HG03521 (cell line): ENCODE measurements around the gene ZNF784.

Experiments
- ATAC-seq: cut with Tn5 transposase; IDR thresholded peaks from one replicate; pipeline ENCODE4 v1.9.1; 2021; ENCODE audit warnings: mild to moderate bottlenecking, moderate library complexity; ENCODE audit not compliant: unreplicated experiment

The ZNF784 gene

DNA sequence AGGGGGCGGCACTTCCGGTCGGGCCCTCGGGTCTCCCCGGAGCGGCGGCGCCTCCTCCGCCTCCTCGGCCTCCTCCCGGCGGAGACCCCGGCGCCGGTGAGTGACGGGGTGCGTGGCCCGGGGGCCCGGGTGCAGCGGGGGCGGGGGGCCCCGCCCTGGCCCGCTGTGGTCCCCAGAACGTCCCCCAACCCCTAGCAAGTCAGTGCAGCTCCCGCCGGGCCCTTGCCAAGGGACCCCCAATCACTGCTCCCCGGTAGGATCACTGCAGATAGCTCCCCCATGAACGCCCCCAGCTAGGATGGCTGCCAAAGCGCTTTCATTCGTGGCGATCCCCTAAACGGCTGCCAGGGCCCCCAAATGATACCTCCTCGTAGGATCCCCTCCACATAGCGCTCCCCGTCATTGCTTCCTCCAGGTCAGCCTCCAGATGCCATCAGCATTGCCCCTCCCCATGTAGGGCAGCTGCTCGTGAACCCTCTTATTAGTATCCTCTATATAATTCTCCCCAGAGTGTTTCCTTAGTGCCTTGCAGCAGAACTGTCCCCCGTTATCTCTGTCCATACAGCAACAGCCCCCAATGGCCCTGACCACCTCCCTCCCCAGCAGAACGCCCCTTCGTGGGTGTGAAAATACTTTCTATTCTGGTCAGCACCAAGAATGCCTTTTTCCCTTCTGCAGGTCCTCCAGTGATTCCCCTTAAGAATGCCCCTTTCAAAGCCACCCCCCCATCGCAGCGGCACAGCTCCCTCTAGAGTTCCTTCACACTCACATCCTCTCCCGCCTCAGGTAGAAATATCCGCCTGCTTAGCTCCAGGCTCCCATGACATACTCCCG, 18.5 kb downstream of the ZNF784 start, which contains the start of gene ZNF865:
Gene ZNF865 (plus strand): TSS at position 11 of the 834 bp plus-strand sequence. CDS start 7,972 bp downstream, outside the sequence.
- ATAC-seq: no peak

DNA sequence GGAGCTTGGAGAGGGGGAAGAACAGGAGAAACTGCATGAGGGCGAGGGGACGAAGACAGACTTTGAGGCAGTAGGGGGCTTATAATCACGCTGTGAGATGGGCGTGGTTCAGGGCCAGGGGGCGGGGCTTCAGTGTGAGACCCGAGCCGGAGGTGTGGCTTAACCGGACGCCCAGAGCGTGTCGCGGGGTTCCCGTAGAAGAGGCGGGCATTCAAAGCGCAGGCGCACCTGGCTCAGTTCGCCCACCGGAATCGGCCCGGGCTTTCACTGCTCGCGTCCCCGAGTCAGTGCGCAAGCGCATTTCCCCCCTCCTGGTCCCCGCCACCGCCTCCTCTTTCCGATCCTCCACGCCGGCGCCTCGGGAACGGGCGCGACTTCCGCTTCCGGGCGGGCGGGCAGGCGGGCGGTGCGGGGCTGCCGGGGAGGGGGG, 19.1 kb downstream of the ZNF784 start:
- peak; percentile 77 for ATAC-seq

- no peak for ATAC-seq
Measured at GRCh38 chr19:55603581-55604292, 20.6 kb downstream of the ZNF784 start.

DNA sequence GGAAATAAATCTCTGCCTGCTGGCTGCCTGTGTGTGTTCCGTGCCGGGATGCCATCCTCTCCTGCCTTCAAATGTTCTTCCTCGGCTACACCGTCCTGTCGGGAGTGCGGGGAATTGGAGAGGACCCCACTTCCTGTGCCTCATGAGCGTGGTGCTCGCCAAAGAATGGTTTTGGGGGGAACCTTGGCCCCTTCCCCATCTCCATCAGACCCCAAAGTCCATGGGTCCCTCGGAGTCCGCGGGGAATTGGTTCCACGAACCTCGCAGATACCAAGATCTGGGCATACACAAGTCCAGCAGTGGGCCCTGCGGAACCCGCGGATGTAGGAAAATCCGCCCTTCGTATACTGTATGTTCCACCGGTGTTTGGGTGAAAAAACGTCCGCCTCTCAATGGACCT, 21.3 kb downstream of the ZNF784 start:
- ATAC-seq: no peak

DNA sequence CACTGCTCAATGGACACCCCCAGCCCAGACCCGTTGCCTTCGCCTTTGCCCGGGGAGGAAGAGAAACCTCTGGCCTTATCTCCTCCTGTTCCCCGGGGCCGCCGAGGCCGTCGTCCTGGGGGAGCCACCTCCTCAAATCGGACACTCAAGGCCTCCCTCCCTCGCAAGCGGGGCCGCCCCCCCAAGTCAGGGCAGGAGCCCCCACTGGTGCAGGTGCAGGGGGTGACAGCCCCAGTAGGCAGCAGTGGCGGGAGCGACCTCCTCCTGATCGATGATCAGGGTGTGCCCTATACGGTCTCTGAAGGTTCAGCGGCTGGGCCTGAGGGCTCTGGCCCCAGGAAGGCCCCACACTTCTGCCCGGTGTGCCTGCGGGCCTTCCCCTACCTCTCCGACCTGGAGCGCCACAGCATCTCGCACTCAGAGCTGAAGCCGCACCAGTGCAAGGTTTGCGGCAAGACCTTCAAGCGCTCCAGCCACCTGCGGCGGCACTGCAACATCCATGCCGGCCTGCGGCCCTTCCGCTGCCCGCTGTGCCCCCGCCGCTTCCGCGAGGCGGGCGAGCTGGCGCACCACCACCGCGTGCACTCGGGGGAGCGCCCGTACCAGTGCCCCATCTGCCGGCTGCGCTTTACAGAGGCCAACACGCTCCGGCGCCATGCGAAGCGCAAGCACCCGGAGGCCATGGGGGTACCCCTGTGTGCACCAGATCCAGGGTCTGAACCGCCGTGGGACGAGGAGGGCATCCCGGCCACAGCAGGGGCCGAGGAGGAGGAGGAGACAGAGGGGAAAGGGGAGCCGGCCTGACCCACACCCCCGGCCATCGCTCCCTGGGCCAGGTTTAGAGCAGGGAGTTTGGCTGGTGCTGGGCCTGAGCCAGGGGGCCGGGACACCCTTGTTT, 22.0 kb downstream of the ZNF784 start:
- ATAC-seq: no peak

- ATAC-seq: no peak
Measured at GRCh38 chr19:55601084-55601483, 23.3 kb downstream of the ZNF784 start.

- ATAC-seq: no peak
Measured at GRCh38 chr19:55600662-55601028, 23.7 kb downstream of the ZNF784 start.

- peak; percentile 36 for ATAC-seq
Measured at GRCh38 chr19:55599842-55600661, 24.3 kb downstream of the ZNF784 start, which contains the start of gene ZNF524. Gene ZNF524, plus strand, starts transcription at chr19:55600288. Its CDS starts 1,825 bp downstream, at chr19:55602113.

DNA sequence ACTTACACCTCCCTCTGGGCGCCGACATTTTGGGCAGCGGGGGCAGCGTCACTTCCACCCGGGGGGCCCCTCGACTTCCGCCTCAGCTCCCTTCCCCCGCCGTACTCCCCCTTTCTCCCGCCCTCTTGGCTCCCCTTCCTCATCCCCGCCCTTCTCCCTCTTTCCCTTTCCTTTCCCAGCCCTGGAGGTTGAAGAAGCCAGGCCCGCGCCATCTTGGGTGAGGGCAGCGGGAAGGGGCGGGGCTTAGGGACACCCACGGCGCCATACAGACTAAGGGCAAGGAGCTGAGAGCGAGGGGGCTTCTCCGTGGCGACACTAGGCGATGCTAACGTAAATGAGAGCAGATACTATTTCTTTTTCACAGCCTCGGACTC, 24.9 kb downstream of the ZNF784 start, which contains the start of gene FIZ1:
Gene FIZ1 (minus strand): TSS at position 50 of the 374 bp plus-strand sequence. CDS start 1,652 bp downstream, outside the sequence.
- ATAC-seq: peak; percentile 48

DNA sequence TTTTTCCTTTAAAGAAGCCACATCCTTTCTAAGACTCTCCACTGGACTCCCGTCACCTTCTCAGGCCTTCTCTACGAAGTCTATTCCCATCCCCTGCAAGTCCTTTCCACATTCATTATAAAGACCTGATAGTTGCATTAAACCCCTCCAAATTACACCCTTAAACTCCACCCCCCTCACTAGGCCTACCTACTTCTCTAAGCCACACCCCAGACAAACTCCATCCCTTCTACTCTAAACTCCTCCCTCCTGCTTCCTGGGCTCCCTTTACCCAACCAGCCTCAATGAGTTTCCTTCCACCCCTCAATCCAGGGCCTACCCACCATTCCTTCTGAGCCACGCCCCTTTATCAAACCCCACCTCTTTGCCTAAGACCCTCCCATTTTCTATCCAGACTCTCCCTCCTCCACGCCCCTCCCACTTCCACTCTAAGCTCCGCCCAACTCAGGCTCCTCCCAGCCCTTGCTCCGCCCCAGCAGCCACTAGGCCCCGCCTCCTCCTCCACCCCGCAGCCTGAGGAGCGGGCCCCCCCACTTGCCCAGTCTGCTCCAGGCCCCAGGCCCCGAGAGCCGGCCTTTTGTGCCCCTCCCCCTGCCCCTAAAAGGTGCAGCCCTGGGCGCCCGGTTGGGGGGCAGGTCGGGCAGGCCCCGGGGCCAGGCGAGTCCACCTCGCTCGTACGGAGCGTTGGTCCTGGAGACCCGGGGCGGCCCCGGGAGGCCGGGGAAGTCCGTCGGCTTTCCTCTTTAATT, 25.5 kb downstream of the ZNF784 start:
- peak; percentile 44 for ATAC-seq

GRCh38 chr19:55598034-55598433, 26.3 kb downstream of the ZNF784 start:
- no peak for ATAC-seq

DNA sequence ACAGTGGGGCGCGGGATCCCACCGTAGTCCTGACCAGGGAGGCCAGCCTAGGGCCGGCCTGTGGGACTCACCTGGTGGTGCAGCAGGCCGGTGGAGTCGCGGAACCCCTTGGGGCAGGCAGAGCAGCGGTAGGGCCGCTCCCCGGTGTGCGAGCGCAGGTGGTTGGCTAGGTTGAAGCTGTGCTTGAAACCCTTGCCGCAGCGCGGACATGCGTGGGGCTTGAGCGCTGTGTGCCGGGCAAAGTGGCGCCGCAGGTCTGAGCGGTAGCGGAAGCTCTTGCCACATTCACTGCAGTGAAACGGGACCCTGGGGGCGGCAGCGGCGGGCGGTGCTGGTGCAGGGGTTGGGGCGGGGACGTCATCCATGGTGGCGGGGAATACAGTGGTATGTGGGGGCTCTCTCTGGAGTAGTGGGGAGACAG, 26.9 kb downstream of the ZNF784 start:
- no peak for ATAC-seq

- no peak for ATAC-seq
Measured at GRCh38 chr19:55596304-55596703, 28.1 kb downstream of the ZNF784 start.

GRCh38 chr19:55594996-55595545, 29.3 kb downstream of the ZNF784 start:
- ATAC-seq: no peak

DNA sequence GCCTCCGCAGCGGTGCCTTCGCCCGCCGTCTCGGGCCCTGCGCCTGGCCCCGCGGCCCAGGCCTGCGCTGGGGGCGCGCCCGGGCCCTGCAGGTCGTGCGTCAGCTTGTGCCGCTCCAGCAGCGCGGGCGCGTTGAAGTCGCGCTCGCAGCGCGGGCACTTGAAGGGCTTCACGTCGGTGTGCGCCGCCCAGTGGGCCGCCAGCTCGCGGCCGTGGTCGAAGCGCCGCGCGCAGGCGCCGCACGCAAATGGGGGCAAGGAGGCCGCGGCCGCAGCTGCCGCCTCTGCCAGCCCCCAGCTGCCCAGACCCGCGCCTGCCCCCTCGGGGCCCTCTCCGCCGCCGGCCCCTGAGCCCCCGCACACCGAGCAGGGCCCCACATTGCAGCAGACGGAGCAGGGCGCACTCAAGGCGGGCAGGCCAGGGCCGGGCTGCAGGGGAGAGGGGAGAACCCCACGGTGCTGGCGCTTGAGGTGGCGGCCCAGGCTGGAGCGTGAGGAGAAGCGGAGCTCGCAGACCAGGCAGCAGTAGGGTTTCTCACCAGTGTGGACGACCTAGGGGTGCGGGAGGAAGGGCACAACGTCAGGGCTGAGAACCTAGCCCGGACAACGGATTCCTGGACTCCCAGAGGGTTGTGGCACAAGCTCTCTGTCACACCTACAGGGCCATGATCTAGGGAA, 31.1 kb downstream of the ZNF784 start:
- no peak for ATAC-seq

GRCh38 chr19:55592391-55593090, 31.8 kb downstream of the ZNF784 start:
- ATAC-seq: no peak

GRCh38 chr19:55591555-55591954, 32.8 kb downstream of the ZNF784 start:
- no peak for ATAC-seq

GRCh38 chr19:55590617-55591016, 33.7 kb downstream of the ZNF784 start:
- ATAC-seq: no peak
